HUDEP-2 (cell line): Measurements from ENCODE around the gene SLTM.
"Not testable (repeated sequence)": the region's sequence is repeated elsewhere in the genome, so short reads cannot be mapped to it uniquely, and the experiment has no call there.

Experiments
- DNase-seq, 76 experiments: peaks; one replicate each; lab custom pipeline; 2025; ENCODE audit not compliant: unreplicated experiment in 76 of 76; lab: John Stamatoyannopoulos, UW

Gene SLTM

GRCh38 chr15:58933281-58934113 is at the start of gene SLTM:
Gene SLTM, minus strand, starts transcription at chr15:58933679. Its CDS starts 114 bp downstream, at chr15:58933565.
- peak in 75 of 76 experiments; percentile 25 to 95 (median 85) for DNase-seq

- no peak for DNase-seq
Measured at GRCh38 chr15:58983261-58983660, 49.8 kb upstream of the SLTM start.

- DNase-seq = no peak
Measured at GRCh38 chr15:58981808-58982475, 48.5 kb upstream of the SLTM start.

GRCh38 chr15:58980351-58980939 is 47.0 kb upstream of the SLTM start:
- peak in 13 of 76 experiments; percentile 0 to 41 (median 15) for DNase-seq

- DNase-seq = no peak
Measured at GRCh38 chr15:58977887-58978286, 44.4 kb upstream of the SLTM start.

GRCh38 chr15:58967479-58967878 is 34.0 kb upstream of the SLTM start:
- no peak for DNase-seq

GRCh38 chr15:58966698-58967097 is 33.2 kb upstream of the SLTM start:
- no peak for DNase-seq

GRCh38 chr15:58962662-58963565 is 29.4 kb upstream of the SLTM start:
- no peak for DNase-seq

- DNase-seq = no peak
Measured at GRCh38 chr15:58962136-58962535, 28.7 kb upstream of the SLTM start.

GRCh38 chr15:58958811-58959210 is 25.3 kb upstream of the SLTM start:
- DNase-seq = no peak

GRCh38 chr15:58957101-58957973 is 23.9 kb upstream of the SLTM start:
- peak in 61 of 76 experiments; percentile 3 to 75 (median 32) for DNase-seq

GRCh38 chr15:58952751-58953150 is 19.3 kb upstream of the SLTM start:
- no peak for DNase-seq

- DNase-seq = no peak
Measured at GRCh38 chr15:58951388-58952007, 18.0 kb upstream of the SLTM start.

GRCh38 chr15:58947179-58947578 is 13.7 kb upstream of the SLTM start:
- no peak for DNase-seq

- DNase-seq = not testable (repeated sequence)
Measured at GRCh38 chr15:58934974-58935373, 1.5 kb upstream of the SLTM start.

- no peak for DNase-seq
Measured at GRCh38 chr15:58934521-58934920, 1.0 kb upstream of the SLTM start.

GRCh38 chr15:58934114-58934447 is 602 bp upstream of the SLTM start:
- DNase-seq = no peak

- peak in 11 of 76 experiments; percentile 5 to 58 (median 37) for DNase-seq
Measured at GRCh38 chr15:58932710-58933280, 684 bp downstream of the SLTM start.
